Mesothelial cell of epicardium (in vitro differentiated cells): ENCODE measurements around the gene PTPRN2. TPM values are rescaled to one million over a fixed set of nuclear protein-coding genes. Genes with fewer than 3 reads are reported as not detected.

Experiments used
- DNase-seq, 2 experiments: peaks; one replicate each; pipeline ENCODE4 v3.0.0; 2021; ENCODE audit warnings: low spot score in 2 of 2; ENCODE audit not compliant: unreplicated experiment in 2 of 2
- H3K27ac Mint-ChIP-seq: 2 replicates; pipeline ENCODE4 v1.8.0; 2021; ENCODE audit warnings: mixed read lengths
- H3K27me3 Mint-ChIP-seq: 2 replicates; pipeline ENCODE4 v1.8.0; 2021; ENCODE audit warnings: low read depth, mixed read lengths
- H3K36me3 Mint-ChIP-seq: 2 replicates; pipeline ENCODE4 v1.8.0; 2021; ENCODE audit warnings: mixed read lengths
- H3K4me1 Mint-ChIP-seq: 2 replicates; pipeline ENCODE4 v1.8.0; 2021; ENCODE audit warnings: mixed read lengths
- H3K4me3 Mint-ChIP-seq: 2 replicates; pipeline ENCODE4 v1.8.0; 2021; ENCODE audit warnings: mild to moderate bottlenecking, moderate library complexity, mixed read lengths
- H3K9me3 Mint-ChIP-seq: 2 replicates; pipeline ENCODE4 v1.8.0; 2021; ENCODE audit warnings: mixed read lengths
- CTCF ChIP-seq: fragments of 200-600 bp; sonication (generic); IDR thresholded peaks from one replicate; pipeline ENCODE4 v1.5.0; 2021; ENCODE audit warnings: antibody characterized with exemption; ENCODE audit not compliant: unreplicated experiment
- total RNA-seq: library from RNA; stranded (reverse); gene quantifications from 3 replicates; pipeline ENCODE4 v1.2.1, GENCODE V29; 2021

The PTPRN2 gene
- total RNA-seq, 1 donor from 2014 or later = 2.2 TPM

GRCh38 chr7:158601090-158601489 lies 13.5 kb upstream of the PTPRN2 start:
- H3K27ac Mint-ChIP-seq = no peak overlapping the region
- DNase-seq = no peak
- H3K36me3 Mint-ChIP-seq = no peaks in the 10 kb centered on the region
- no peaks in the 10 kb centered on the region for H3K27me3 Mint-ChIP-seq
- H3K9me3 Mint-ChIP-seq = peaks cover 2% of the 10 kb centered on the region
- no peak for TF ChIP-seq CTCF
- H3K4me1 Mint-ChIP-seq = no peaks in the 10 kb centered on the region
- no peak overlapping the region for H3K4me3 Mint-ChIP-seq

GRCh38 chr7:158596745-158597144 lies 9.1 kb upstream of the PTPRN2 start:
- Mint-ChIP-seq H3K4me1 (no peaks in the 10 kb centered on the region), H3K9me3 (peaks cover 7% of the 10 kb centered on the region), H3K4me3 (no peak overlapping the region), H3K36me3 (no peaks in the 10 kb centered on the region), H3K27ac (no peak overlapping the region), H3K27me3 (no peaks in the 10 kb centered on the region)
- DNase-seq = no peak
- TF ChIP-seq CTCF = no peak

GRCh38 chr7:158596309-158596708 lies 8.7 kb upstream of the PTPRN2 start:
- H3K9me3 Mint-ChIP-seq = peaks cover 7% of the 10 kb centered on the region
- no peak for DNase-seq
- no peak for TF ChIP-seq CTCF
- no peak overlapping the region for H3K27ac Mint-ChIP-seq
- no peaks in the 10 kb centered on the region for H3K36me3 Mint-ChIP-seq
- no peaks in the 10 kb centered on the region for H3K4me1 Mint-ChIP-seq
- H3K4me3 Mint-ChIP-seq = no peak overlapping the region
- H3K27me3 Mint-ChIP-seq = no peaks in the 10 kb centered on the region

GRCh38 chr7:158595068-158595467 lies 7.4 kb upstream of the PTPRN2 start:
- no peak for DNase-seq
- Mint-ChIP-seq H3K4me3 (no peak overlapping the region), H3K4me1 (no peaks in the 10 kb centered on the region), H3K27ac (no peak overlapping the region), H3K27me3 (peaks cover 8% of the 10 kb centered on the region), H3K36me3 (no peaks in the 10 kb centered on the region), H3K9me3 (peaks cover 7% of the 10 kb centered on the region)
- no peak for TF ChIP-seq CTCF

GRCh38 chr7:158592541-158592940 lies 4.9 kb upstream of the PTPRN2 start:
- H3K27me3 Mint-ChIP-seq = peaks cover 24% of the 10 kb centered on the region
- peaks cover 7% of the 10 kb centered on the region for H3K9me3 Mint-ChIP-seq
- no peak overlapping the region for H3K4me3 Mint-ChIP-seq
- no peaks in the 10 kb centered on the region for H3K36me3 Mint-ChIP-seq
- no peak overlapping the region for H3K27ac Mint-ChIP-seq
- DNase-seq = no peak
- H3K4me1 Mint-ChIP-seq = no peaks in the 10 kb centered on the region
- no peak for TF ChIP-seq CTCF

- Mint-ChIP-seq H3K4me1 (no peaks in the 10 kb centered on the region), H3K36me3 (no peaks in the 10 kb centered on the region)
Observed at GRCh38 chr7:158591944-158592343, 4.3 kb upstream of the PTPRN2 start.

More at GRCh38 chr7:158591944-158592343, 4.3 kb upstream of the PTPRN2 start:
- peaks cover 24% of the 10 kb centered on the region for H3K27me3 Mint-ChIP-seq
- no peak for TF ChIP-seq CTCF
- no peak overlapping the region for H3K4me3 Mint-ChIP-seq
- no peak overlapping the region for H3K27ac Mint-ChIP-seq
- DNase-seq = no peak
- peaks cover 7% of the 10 kb centered on the region for H3K9me3 Mint-ChIP-seq
